SK-N-SH treated with all-trans-retinoic acid at 6 μM for 48 hours (cell line): Measurements from ENCODE around the gene TTC12.

ENCODE experiments used
- ATAC-seq: fragments of 200-7000 bp; cut with Tn5 transposase; 3 replicates; pipeline ENCODE4 v1.9.1; 2020; ENCODE audit warnings: mild to moderate bottlenecking, moderate library complexity
- ARNTL ChIP-seq: fragments of 450-650 bp; formaldehyde crosslinking; IDR thresholded peaks from 2 replicates; pipeline ENCODE4 v1.5.0; 2020; ENCODE audit warnings: low read depth, mild to moderate bottlenecking, moderate library complexity, borderline replicate concordance
- BACH2 ChIP-seq: fragments of 250-450 bp; sonication (Bioruptor Pico); IDR thresholded peaks from 2 replicates; pipeline ENCODE4 v1.9.0; 2021; ENCODE audit warnings: mild to moderate bottlenecking, borderline replicate concordance
- CREB5 ChIP-seq: fragments of 250-450 bp; sonication (Bioruptor Pico); IDR thresholded peaks from 2 replicates; pipeline ENCODE4 v1.5.1; 2020; ENCODE audit warnings: low read depth, mild to moderate bottlenecking, moderate library complexity
- CSDC2 ChIP-seq: fragments of 250-450 bp; sonication (Bioruptor Pico); IDR thresholded peaks from 2 replicates; pipeline ENCODE4 v1.5.0; 2020; ENCODE audit warnings: mild to moderate bottlenecking, moderate library complexity
- ESRRG ChIP-seq: fragments of 250-450 bp; sonication (Bioruptor Pico); IDR thresholded peaks from 2 replicates; pipeline ENCODE4 v1.6.1; 2021; ENCODE audit warnings: mild to moderate bottlenecking
- GLIS3 ChIP-seq: fragments of 250-450 bp; sonication (Bioruptor Pico); IDR thresholded peaks from 2 replicates; pipeline ENCODE4 v1.5.0; 2020; ENCODE audit warnings: mild to moderate bottlenecking, moderate library complexity
- ISL1 ChIP-seq: fragments of 250-450 bp; sonication (Bioruptor Pico); IDR thresholded peaks from 2 replicates; pipeline ENCODE4 v2.1.2; 2022; ENCODE audit warnings: mild to moderate bottlenecking, moderate library complexity
- OSR1 ChIP-seq: fragments of 250-450 bp; sonication (Bioruptor Pico); IDR thresholded peaks from 2 replicates; pipeline ENCODE4 v1.8.0; 2022; ENCODE audit warnings: moderate library complexity, mild to moderate bottlenecking, inconsistent platforms
- PATZ1 ChIP-seq: fragments of 250-450 bp; sonication (Bioruptor Pico); IDR thresholded peaks from 2 replicates; pipeline ENCODE4 v1.8.0; 2020; ENCODE audit warnings: mild to moderate bottlenecking, moderate library complexity, borderline replicate concordance
- PPARA ChIP-seq: fragments of 250-450 bp; sonication (Bioruptor Pico); IDR thresholded peaks from 2 replicates; pipeline ENCODE4 v1.5.0; 2020; ENCODE audit warnings: mild to moderate bottlenecking, borderline replicate concordance
- RARB ChIP-seq: fragments of 250-450 bp; sonication (Bioruptor Pico); IDR thresholded peaks from 2 replicates; pipeline ENCODE4 v1.8.0; 2021; ENCODE audit warnings: mild to moderate bottlenecking, moderate library complexity
- SNAI2 ChIP-seq: fragments of 250-450 bp; sonication (Bioruptor Pico); IDR thresholded peaks from 2 replicates; pipeline ENCODE4 v1.5.0; 2020; ENCODE audit warnings: mild to moderate bottlenecking, moderate library complexity
- TCF4 ChIP-seq: fragments of 250-450 bp; sonication (Bioruptor Pico); IDR thresholded peaks from 2 replicates; pipeline ENCODE4 v1.8.0; 2021; ENCODE audit warnings: mild to moderate bottlenecking, moderate library complexity, borderline replicate concordance
- TOX ChIP-seq: fragments of 250-450 bp; sonication (Bioruptor Pico); IDR thresholded peaks from 2 replicates; pipeline ENCODE4 v1.8.0; 2021; ENCODE audit warnings: mild to moderate bottlenecking, moderate library complexity, borderline replicate concordance
- ZC3H10 ChIP-seq: fragments of 250-450 bp; sonication (Bioruptor Pico); IDR thresholded peaks from 2 replicates; pipeline ENCODE4 v1.5.1; 2021; ENCODE audit warnings: mild to moderate bottlenecking, moderate library complexity
- ZFP3 ChIP-seq: fragments of 250-450 bp; sonication (Bioruptor Pico); IDR thresholded peaks from 2 replicates; pipeline ENCODE4 v1.5.0; 2020; ENCODE audit warnings: mild to moderate bottlenecking, moderate library complexity
- ZNF565 ChIP-seq: fragments of 450-650 bp; formaldehyde crosslinking; conservative IDR thresholded peaks from 2 replicates; pipeline ENCODE4 v1.5.0; 2020; ENCODE audit warnings: low read depth, mild to moderate bottlenecking, moderate library complexity
- ZNF70 ChIP-seq: fragments of 450-650 bp; formaldehyde crosslinking; IDR thresholded peaks from 2 replicates; pipeline ENCODE4 v1.5.0; 2020; ENCODE audit warnings: mild to moderate bottlenecking, moderate library complexity
- TF ChIP-seq, protein P1 (sequence below): fragments of 250-450 bp; sonication (Bioruptor Pico); IDR thresholded peaks from 2 replicates; pipeline ENCODE4 v1.5.1; 2021; ENCODE audit warnings: mild to moderate bottlenecking, moderate library complexity
- TF ChIP-seq, protein P2 (sequence below): fragments of 250-450 bp; sonication (Bioruptor Pico); IDR thresholded peaks from 2 replicates; pipeline ENCODE4 v1.8.0; 2021; ENCODE audit warnings: low read depth, mild to moderate bottlenecking, moderate library complexity, borderline replicate concordance
- TF ChIP-seq, protein P3 (sequence below): fragments of 250-450 bp; sonication (Bioruptor Pico); IDR thresholded peaks from 2 replicates; pipeline ENCODE4 v1.5.0; 2020; ENCODE audit warnings: mild to moderate bottlenecking, moderate library complexity

The TTC12 gene

DNA sequence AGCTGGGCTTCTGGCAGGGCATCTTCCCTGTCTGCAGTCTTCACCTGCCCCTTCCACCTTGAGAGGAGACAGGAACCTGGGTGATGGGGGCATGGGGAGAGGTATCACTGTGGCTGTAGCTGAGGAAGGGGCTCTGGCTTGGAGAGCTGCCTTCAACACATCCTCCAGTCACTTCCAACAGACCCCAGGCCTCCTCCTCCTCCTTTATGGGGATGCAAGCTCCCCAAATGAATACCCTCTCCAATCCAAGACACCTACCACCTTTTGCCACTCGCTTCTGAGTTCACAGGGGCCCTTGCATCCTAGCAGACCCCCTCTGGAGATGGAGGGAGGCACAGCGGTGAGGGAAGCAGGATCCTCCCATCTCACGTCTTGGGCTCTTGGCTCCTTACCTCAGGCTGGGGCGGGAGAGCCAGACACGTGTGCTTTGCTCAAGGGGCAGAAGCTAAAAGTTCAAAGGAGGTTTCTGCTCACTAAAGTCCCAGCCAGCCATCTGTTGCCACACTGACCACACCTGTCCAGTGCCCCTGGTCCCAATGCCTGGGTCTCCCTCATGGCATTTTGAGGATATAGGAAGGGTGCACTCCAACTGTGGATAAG is 86.3 kb downstream of the TTC12 start:
- TF ChIP-seq, protein P1, sequence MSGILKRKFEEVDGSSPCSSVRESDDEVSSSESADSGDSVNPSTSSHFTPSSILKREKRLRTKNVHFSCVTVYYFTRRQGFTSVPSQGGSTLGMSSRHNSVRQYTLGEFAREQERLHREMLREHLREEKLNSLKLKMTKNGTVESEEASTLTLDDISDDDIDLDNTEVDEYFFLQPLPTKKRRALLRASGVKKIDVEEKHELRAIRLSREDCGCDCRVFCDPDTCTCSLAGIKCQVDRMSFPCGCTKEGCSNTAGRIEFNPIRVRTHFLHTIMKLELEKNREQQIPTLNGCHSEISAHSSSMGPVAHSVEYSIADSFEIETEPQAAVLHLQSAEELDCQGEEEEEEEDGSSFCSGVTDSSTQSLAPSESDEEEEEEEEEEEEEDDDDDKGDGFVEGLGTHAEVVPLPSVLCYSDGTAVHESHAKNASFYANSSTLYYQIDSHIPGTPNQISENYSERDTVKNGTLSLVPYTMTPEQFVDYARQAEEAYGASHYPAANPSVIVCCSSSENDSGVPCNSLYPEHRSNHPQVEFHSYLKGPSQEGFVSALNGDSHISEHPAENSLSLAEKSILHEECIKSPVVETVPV, result no peak
- no peak for TF ChIP-seq BACH2
- TF ChIP-seq, protein P2, sequence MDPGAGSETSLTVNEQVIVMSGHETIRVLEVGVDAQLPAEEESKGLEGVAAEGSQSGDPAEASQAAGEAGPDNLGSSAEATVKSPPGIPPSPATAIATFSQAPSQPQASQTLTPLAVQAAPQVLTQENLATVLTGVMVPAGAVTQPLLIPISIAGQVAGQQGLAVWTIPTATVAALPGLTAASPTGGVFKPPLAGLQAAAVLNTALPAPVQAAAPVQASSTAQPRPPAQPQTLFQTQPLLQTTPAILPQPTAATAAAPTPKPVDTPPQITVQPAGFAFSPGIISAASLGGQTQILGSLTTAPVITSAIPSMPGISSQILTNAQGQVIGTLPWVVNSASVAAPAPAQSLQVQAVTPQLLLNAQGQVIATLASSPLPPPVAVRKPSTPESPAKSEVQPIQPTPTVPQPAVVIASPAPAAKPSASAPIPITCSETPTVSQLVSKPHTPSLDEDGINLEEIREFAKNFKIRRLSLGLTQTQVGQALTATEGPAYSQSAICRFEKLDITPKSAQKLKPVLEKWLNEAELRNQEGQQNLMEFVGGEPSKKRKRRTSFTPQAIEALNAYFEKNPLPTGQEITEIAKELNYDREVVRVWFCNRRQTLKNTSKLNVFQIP (CRISPR knock-in tag), result no peak
- TF ChIP-seq ESRRG (CRISPR knock-in tag), result no peak
- no peak for TF ChIP-seq ZC3H10 (CRISPR knock-in tag)
- TF ChIP-seq SNAI2 (CRISPR knock-in tag), result no peak
- TF ChIP-seq GLIS3 (CRISPR knock-in tag), result no peak
- TF ChIP-seq CREB5 (CRISPR knock-in tag), result no peak
- no peak for TF ChIP-seq ZNF565 (CRISPR knock-in tag)
- no peak for TF ChIP-seq ZFP3 (CRISPR knock-in tag)
- no peak for TF ChIP-seq ZNF70 (CRISPR knock-in tag)
- no peak for TF ChIP-seq PATZ1
- no peak for TF ChIP-seq ISL1 (CRISPR knock-in tag)
- no peak for TF ChIP-seq RARB (CRISPR knock-in tag)
- TF ChIP-seq CSDC2, result no peak
- no peak for ATAC-seq

DNA sequence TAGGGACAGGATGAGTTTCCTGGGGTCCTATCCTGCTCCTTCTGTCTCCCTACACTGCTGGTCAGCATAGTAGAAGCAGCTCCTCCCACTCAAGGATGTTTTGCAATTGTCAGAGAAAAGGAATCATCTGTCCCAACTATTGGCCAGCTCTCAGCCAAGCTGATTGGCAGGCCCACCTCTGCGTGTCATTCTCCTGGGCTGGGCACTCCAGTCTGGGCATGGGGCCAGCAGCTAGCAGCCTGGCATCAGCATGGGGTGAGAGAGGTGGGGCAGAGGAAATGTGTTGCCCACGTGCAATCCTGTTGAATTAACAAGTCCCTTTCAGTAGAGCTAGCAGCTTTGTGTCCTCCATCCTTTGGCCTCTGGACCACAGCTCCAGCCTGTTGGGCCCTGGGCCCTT is 87.3 kb downstream of the TTC12 start:
- peak; percentile 85 for ATAC-seq
- TF ChIP-seq ARNTL (CRISPR knock-in tag) (no peak), OSR1 (no peak), RARB (CRISPR knock-in tag) (no peak), ESRRG (CRISPR knock-in tag) (no peak), TCF4 (CRISPR knock-in tag) (no peak), PPARA (CRISPR knock-in tag) (no peak), ISL1 (CRISPR knock-in tag) (no peak), CREB5 (CRISPR knock-in tag) (no peak), ZNF565 (CRISPR knock-in tag) (no peak), ZFP3 (CRISPR knock-in tag) (no peak), GLIS3 (CRISPR knock-in tag) (no peak), BACH2 (no peak), ZC3H10 (CRISPR knock-in tag) (no peak), ZNF70 (CRISPR knock-in tag) (no peak), TOX (CRISPR knock-in tag) (no peak), PATZ1 (no peak)
- TF ChIP-seq, protein P3, sequence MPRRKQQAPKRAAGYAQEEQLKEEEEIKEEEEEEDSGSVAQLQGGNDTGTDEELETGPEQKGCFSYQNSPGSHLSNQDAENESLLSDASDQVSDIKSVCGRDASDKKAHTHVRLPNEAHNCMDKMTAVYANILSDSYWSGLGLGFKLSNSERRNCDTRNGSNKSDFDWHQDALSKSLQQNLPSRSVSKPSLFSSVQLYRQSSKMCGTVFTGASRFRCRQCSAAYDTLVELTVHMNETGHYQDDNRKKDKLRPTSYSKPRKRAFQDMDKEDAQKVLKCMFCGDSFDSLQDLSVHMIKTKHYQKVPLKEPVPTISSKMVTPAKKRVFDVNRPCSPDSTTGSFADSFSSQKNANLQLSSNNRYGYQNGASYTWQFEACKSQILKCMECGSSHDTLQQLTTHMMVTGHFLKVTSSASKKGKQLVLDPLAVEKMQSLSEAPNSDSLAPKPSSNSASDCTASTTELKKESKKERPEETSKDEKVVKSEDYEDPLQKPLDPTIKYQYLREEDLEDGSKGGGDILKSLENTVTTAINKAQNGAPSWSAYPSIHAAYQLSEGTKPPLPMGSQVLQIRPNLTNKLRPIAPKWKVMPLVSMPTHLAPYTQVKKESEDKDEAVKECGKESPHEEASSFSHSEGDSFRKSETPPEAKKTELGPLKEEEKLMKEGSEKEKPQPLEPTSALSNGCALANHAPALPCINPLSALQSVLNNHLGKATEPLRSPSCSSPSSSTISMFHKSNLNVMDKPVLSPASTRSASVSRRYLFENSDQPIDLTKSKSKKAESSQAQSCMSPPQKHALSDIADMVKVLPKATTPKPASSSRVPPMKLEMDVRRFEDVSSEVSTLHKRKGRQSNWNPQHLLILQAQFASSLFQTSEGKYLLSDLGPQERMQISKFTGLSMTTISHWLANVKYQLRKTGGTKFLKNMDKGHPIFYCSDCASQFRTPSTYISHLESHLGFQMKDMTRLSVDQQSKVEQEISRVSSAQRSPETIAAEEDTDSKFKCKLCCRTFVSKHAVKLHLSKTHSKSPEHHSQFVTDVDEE (CRISPR knock-in tag), result no peak
